ENCODE results near the gene CNTNAP2. TPM values are rescaled to one million over a fixed set of nuclear protein-coding genes. Genes with fewer than 3 reads are reported as not detected.
"Not testable (repeated sequence)": the region's sequence is repeated elsewhere in the genome, so short reads cannot be mapped to it uniquely, and the experiment has no call there.

The CNTNAP2 gene
- total RNA-seq, 1 donor: under 0.01 TPM

- H3K4me3 ChIP-seq (ENCODE audit: low read depth, low read length): no peak overlapping the region
- no peak for DNase-seq (ENCODE audit: low read depth)
- TF ChIP-seq, protein P1, sequence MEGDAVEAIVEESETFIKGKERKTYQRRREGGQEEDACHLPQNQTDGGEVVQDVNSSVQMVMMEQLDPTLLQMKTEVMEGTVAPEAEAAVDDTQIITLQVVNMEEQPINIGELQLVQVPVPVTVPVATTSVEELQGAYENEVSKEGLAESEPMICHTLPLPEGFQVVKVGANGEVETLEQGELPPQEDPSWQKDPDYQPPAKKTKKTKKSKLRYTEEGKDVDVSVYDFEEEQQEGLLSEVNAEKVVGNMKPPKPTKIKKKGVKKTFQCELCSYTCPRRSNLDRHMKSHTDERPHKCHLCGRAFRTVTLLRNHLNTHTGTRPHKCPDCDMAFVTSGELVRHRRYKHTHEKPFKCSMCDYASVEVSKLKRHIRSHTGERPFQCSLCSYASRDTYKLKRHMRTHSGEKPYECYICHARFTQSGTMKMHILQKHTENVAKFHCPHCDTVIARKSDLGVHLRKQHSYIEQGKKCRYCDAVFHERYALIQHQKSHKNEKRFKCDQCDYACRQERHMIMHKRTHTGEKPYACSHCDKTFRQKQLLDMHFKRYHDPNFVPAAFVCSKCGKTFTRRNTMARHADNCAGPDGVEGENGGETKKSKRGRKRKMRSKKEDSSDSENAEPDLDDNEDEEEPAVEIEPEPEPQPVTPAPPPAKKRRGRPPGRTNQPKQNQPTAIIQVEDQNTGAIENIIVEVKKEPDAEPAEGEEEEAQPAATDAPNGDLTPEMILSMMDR (IDR thresholded peaks at IDR 0.05; ENCODE audit: insufficient read depth, low read length): no peak
These were observed 2345.0 kb downstream of the CNTNAP2 start for GRCh38 chr7:148461392-148462179.

DNA sequence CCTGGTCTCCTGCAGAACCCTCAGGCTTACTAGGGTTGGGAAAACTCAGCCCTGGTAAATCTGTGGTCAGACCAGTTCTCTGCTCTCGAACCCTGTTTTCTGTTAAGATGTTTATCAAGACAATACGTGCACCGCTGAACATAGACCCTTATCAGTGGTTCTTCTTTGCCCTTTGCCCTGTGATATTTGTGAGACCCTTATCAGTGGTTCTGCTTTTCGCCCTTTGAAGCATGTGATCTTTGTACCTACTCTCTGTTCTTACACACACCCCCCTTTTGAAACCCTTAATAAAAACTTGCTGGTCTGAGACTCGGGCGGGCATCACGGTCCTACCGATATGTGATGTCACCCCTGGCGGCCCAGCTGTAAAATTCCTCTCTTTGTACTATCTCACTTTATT, 2346.2 kb downstream of the CNTNAP2 start:
- not testable (repeated sequence) for DNase-seq (ENCODE audit: low read depth); H3K4me3 ChIP-seq (ENCODE audit: low read depth, low read length)

DNA sequence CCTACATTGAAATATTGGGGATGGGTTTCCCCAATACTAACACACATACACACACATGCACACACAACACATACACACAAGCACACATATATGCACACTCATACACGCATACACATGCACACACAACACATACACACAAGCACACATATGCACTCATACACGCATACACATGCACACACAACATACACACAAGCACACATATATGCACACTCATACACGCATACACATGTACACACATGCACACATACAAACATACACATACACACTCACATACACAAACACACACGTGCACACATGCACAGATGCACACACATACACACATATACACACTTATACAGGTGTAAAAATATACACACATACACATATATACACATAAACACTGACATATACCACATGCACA, 2346.6 kb downstream of the CNTNAP2 start:
- TF ChIP-seq, protein P1 (IDR thresholded peaks at IDR 0.05; ENCODE audit: insufficient read depth, low read length): no peak
- no peak for DNase-seq (ENCODE audit: low read depth)
- H3K4me3 ChIP-seq (ENCODE audit: low read depth, low read length): no peak overlapping the region

DNA sequence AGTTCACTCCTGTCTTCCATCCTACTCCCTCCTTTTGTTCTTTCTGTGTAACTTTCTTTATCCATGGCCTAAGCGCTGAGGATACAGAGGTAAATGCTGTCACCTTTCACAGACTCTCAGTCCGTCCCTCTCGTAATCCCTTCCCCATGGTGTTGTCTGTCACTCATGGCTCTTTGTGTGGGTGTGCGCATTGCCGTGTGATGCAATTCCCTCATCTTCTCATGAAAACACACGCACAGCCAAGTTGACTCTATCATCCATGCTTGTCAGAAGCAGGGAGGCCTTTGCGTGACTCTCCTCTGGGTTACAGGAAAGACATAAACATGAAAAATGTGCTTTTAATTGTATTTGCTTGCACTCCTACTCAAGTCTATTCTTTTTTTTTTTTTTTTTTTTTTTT, 2348.3 kb downstream of the CNTNAP2 start:
- H3K4me3 ChIP-seq (ENCODE audit: low read depth, low read length): no peak overlapping the region
- DNase-seq (ENCODE audit: low read depth): no peak
- TF ChIP-seq, protein P1 (IDR thresholded peaks at IDR 0.05; ENCODE audit: insufficient read depth, low read length): no peak

GRCh38 chr7:148465441-148465840, 2348.8 kb downstream of the CNTNAP2 start:
- DNase-seq (ENCODE audit: low read depth); H3K4me3 ChIP-seq (ENCODE audit: low read depth, low read length): not testable (repeated sequence)

GRCh38 chr7:148466120-148466519, 2349.5 kb downstream of the CNTNAP2 start:
- TF ChIP-seq, protein P1 (IDR thresholded peaks at IDR 0.05; ENCODE audit: insufficient read depth, low read length): no peak
- H3K4me3 ChIP-seq (ENCODE audit: low read depth, low read length): no peak overlapping the region
- no peak for DNase-seq (ENCODE audit: low read depth)

DNA sequence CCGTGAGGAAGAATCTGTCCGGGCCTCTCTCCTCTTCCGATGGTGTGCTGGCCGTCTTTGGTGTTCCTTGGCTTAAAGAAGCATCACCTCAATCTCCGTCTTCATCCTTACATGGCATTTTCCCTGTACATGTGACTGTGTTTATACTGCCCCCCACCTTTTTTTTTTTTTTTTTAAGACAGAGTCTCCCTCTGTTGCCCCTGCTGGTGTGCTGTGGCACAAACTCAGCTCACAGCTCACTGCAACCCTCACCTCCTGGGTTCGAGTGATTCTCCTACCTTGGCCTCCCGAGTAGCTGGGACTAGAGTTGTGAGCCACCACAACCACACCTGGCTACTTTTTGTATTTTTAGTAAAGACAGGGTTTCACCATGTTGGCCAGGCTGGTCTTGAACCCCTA, 2352.1 kb downstream of the CNTNAP2 start:
- TF ChIP-seq, protein P1 (IDR thresholded peaks at IDR 0.05; ENCODE audit: insufficient read depth, low read length): no peak
- H3K4me3 ChIP-seq (ENCODE audit: low read depth, low read length): no peak overlapping the region

More for the DNA sequence above, 2352.1 kb downstream of the CNTNAP2 start:
- DNase-seq (ENCODE audit: low read depth): no peak

Small RNA genes within 50 kb of the gene (small RNA-seq; reads per million reads assigned to genes)
- not detected for gene AC005518.2
- gene MIR548F4: not detected
- not detected for gene RANP2
- gene RF00012: not detected
- not detected for gene RF00019
- not detected for gene RF02271
- not detected for gene RN7SL456P
- not detected for gene RN7SL72P
- not detected for gene RNA5SP249
- not detected for gene RNU6-1184P

Measured in fibroblast of the aortic adventitia (primary cell).